ENCODE measurements around the gene FKBP14. TPM values are rescaled to one million over a fixed set of nuclear protein-coding genes. Genes with fewer than 3 reads are reported as not detected.

FKBP14 gene
- total RNA-seq, 1 donor from 2014 or later: 11.5 TPM

DNA sequence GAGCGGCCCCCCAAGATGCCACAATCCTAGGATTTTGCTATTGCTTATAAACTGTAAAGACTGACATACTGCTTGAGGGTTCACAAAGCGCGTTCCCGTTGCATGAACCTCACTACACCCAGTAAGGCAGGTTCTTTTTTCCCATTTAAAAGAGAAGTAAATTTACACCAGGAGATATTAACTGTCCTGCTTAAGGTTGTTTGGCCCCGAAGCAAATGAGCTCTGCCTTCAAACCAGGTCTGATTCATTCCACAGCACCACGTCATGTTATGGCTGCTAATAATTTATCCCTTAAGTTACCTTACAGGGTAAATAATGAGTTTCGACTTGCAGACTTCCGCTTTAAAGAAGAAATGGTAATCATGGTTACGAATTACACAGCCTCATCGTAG, 559 bp upstream of the FKBP14 start:
- ATAC-seq: no peak
- H3K27ac ChIP-seq: peak overlapping the region; percentile 83

DNA sequence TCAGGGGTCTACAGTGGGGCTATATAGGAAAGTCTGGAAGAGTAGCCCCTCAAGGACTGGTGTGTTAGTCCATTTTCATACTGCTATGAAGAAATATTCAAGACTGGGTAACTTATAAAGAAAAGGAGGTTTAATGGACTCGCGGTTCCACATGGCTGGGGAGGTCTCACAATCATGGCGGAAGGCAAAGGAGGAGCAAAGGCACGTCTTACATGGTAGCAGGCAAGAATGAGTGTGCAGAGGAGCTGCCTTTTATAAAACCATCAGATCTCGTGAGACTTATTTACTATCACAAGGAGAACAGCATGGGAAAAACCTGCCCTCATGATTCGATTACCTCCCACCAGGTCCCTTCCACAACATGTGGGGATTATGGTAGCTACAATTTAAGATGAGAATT, 3.0 kb downstream of the FKBP14 start:
- Histone ChIP-seq H3K27ac (no peak overlapping the region), H3K4me1 (peaks cover 22% of the 10 kb centered on the region), H3K4me3 (no peak overlapping the region), H3K36me3 (no peaks in the 10 kb centered on the region), H3K27me3 (no peaks in the 10 kb centered on the region), H3K9me3 (no peaks in the 10 kb centered on the region)
- ATAC-seq (no peak), DNase-seq (no peak)
- TF ChIP-seq, protein P1, sequence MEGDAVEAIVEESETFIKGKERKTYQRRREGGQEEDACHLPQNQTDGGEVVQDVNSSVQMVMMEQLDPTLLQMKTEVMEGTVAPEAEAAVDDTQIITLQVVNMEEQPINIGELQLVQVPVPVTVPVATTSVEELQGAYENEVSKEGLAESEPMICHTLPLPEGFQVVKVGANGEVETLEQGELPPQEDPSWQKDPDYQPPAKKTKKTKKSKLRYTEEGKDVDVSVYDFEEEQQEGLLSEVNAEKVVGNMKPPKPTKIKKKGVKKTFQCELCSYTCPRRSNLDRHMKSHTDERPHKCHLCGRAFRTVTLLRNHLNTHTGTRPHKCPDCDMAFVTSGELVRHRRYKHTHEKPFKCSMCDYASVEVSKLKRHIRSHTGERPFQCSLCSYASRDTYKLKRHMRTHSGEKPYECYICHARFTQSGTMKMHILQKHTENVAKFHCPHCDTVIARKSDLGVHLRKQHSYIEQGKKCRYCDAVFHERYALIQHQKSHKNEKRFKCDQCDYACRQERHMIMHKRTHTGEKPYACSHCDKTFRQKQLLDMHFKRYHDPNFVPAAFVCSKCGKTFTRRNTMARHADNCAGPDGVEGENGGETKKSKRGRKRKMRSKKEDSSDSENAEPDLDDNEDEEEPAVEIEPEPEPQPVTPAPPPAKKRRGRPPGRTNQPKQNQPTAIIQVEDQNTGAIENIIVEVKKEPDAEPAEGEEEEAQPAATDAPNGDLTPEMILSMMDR (IDR thresholded peaks at IDR 0.05): no peak
- intact Hi-C loops (cut with DNase I): no loop called here

More for the DNA sequence above, 559 bp upstream of the FKBP14 start:
- peaks cover 31% of the 10 kb centered on the region for H3K4me1 ChIP-seq
- no peaks in the 10 kb centered on the region for H3K36me3 ChIP-seq
- peak overlapping the region; percentile 84 for H3K4me3 ChIP-seq
- H3K9me3 ChIP-seq: no peaks in the 10 kb centered on the region
- H3K27me3 ChIP-seq: no peaks in the 10 kb centered on the region
- intact Hi-C loops (cut with DNase I): no loop called here
- TF ChIP-seq, protein P1 (IDR thresholded peaks at IDR 0.05): no peak
- DNase-seq: no peak

DNA sequence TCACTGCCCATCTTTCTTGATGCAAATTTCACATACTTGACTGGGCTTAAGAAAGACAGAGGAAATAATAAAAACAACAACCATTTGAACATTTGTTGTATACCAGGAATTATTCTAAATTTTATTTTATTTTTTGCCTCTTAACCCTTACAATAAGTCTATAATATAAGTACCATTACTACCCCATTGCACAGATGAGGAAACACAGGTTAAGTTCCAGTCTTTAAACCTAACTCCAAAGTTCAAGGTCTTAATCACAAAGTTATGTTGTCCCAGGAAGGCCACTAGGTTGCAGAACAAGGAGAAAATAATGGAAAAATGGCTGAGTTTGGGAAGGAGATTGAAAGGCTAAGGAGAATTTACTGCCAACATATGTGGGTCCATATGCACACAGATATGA, 3.5 kb downstream of the FKBP14 start:
- no peaks in the 10 kb centered on the region for H3K9me3 ChIP-seq
- no peak overlapping the region for H3K4me3 ChIP-seq
- H3K27ac ChIP-seq: no peak overlapping the region
- no peak for ATAC-seq
- no peak for DNase-seq
- intact Hi-C loops (cut with DNase I): no loop called here
- TF ChIP-seq, protein P1 (IDR thresholded peaks at IDR 0.05): no peak
- H3K27me3 ChIP-seq: no peaks in the 10 kb centered on the region
- H3K36me3 ChIP-seq: no peaks in the 10 kb centered on the region
- H3K4me1 ChIP-seq: peaks cover 22% of the 10 kb centered on the region

DNA sequence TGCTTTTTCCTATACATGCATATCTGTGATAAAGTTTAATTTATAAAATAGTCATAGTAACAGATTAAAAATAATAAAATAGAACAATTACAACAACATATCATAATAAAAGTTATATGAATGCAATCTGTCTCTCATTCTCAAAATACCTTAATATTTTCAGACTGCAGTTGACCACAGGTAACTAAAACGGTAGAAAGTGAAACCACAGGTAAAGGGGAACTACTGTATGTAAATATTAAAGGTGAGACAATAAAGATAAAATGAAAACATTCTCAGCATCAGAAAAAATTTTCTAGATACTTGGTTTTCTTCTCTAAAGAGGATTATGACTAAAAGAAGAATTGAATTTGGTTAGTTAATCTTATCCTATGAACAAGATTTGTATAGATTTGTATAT, 6.0 kb downstream of the FKBP14 start:
- intact Hi-C loops (cut with DNase I): no loop called here

DNA sequence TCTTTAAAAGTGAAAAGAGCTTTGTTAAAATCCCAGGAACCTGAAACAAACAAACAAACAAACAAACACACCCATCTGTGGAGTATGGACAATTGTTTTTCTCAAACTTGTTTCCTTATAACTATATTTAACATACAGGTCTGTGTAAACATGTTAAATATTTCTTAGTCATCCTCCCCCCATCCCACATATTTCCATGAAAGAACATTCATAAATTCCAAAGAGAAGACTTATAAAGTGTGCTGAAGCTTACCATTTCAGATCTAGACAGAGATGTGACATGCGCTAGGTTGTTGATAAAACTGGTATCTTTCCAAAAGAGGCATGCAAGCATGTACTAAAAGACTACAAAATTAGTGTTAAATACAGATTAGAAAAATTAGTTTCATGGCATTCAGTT, 6.5 kb downstream of the FKBP14 start:
- TF ChIP-seq, protein P1 (IDR thresholded peaks at IDR 0.05): no peak
- ATAC-seq: no peak
- Histone ChIP-seq H3K27ac (no peak overlapping the region), H3K9me3 (no peaks in the 10 kb centered on the region), H3K36me3 (no peaks in the 10 kb centered on the region), H3K4me1 (peaks cover 5% of the 10 kb centered on the region), H3K27me3 (no peaks in the 10 kb centered on the region), H3K4me3 (no peak overlapping the region)
- intact Hi-C loops (cut with DNase I): no loop called here
- no peak for DNase-seq

More for the DNA sequence above, 6.0 kb downstream of the FKBP14 start:
- ATAC-seq (no peak), DNase-seq (no peak)
- Histone ChIP-seq H3K9me3 (no peaks in the 10 kb centered on the region), H3K4me1 (peaks cover 11% of the 10 kb centered on the region), H3K4me3 (no peak overlapping the region), H3K36me3 (no peaks in the 10 kb centered on the region), H3K27me3 (no peaks in the 10 kb centered on the region), H3K27ac (no peak overlapping the region)
- TF ChIP-seq, protein P1 (IDR thresholded peaks at IDR 0.05): no peak

DNA sequence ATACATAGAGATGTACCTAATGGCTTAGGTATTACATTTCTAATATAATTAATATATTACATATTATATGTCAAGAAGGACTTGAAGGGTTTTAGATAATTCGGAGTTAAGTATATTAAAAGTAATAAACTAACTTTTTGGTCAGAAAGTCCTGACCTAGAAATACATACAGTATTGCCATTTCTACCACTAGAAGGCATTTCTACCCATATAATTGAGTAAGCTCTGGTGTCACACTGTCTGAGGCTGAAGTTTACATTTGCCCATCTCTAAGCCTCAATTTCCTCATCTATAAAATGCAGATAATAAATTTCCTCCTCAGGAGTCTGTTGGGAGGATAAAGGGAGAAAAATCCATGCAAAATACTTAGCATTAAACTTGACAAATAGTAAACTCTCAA, 7.1 kb downstream of the FKBP14 start:
- no peaks in the 10 kb centered on the region for H3K27me3 ChIP-seq
- H3K27ac ChIP-seq: no peak overlapping the region
- peaks cover under 1% of the 10 kb centered on the region for H3K36me3 ChIP-seq
- ATAC-seq (no peak), DNase-seq (no peak)
- H3K9me3 ChIP-seq: no peaks in the 10 kb centered on the region
- intact Hi-C loops (cut with DNase I): no loop called here
- H3K4me1 ChIP-seq: no peaks in the 10 kb centered on the region
- H3K4me3 ChIP-seq: no peak overlapping the region
- TF ChIP-seq, protein P1 (IDR thresholded peaks at IDR 0.05): no peak

Data from upper lobe of right lung (tissue), 1 donor.